HG03378 (cell line): ENCODE data around the gene PLD2.

ENCODE experiments used
- ATAC-seq: cut with Tn5 transposase; IDR thresholded peaks from one replicate; pipeline ENCODE4 v1.9.1; 2021; ENCODE audit warnings: mild to moderate bottlenecking, moderate library complexity; ENCODE audit not compliant: unreplicated experiment

PLD2 gene

GRCh38 chr17:4806777-4807604 is at the start of gene PLD2:
Gene PLD2 (plus strand): TSS chr17:4807152. CDS start chr17:4807773, 621 bp downstream.
- ATAC-seq = no peak

GRCh38 chr17:4759776-4760236 is 47.1 kb upstream of the PLD2 start:
- ATAC-seq = no peak

- no peak for ATAC-seq
These were observed 42.4 kb upstream of the PLD2 start for GRCh38 chr17:4764595-4764994.

- no peak for ATAC-seq
These were observed 40.8 kb upstream of the PLD2 start for GRCh38 chr17:4766201-4766600.

- ATAC-seq = no peak
These were observed 40.2 kb upstream of the PLD2 start for GRCh38 chr17:4766723-4767122.

GRCh38 chr17:4768298-4768697 is 38.7 kb upstream of the PLD2 start:
- no peak for ATAC-seq

- no peak for ATAC-seq
These were observed 37.3 kb upstream of the PLD2 start for GRCh38 chr17:4769628-4770027.

GRCh38 chr17:4771519-4772234 is 35.3 kb upstream of the PLD2 start, which contains the start of gene TM4SF5:
Gene TM4SF5 (plus strand): TSS chr17:4771886. CDS start chr17:4771923, 37 bp downstream.
- ATAC-seq = no peak

GRCh38 chr17:4772235-4772613 is 34.7 kb upstream of the PLD2 start:
- ATAC-seq = no peak

GRCh38 chr17:4777969-4778760 is 28.8 kb upstream of the PLD2 start:
- ATAC-seq = no peak

- ATAC-seq = no peak
These were observed 26.5 kb upstream of the PLD2 start for GRCh38 chr17:4780325-4780955.

GRCh38 chr17:4782652-4783051 is 24.3 kb upstream of the PLD2 start:
- no peak for ATAC-seq

GRCh38 chr17:4785311-4786105 is 21.4 kb upstream of the PLD2 start:
- ATAC-seq = no peak

- no peak for ATAC-seq
These were observed 20.8 kb upstream of the PLD2 start, which contains the start of gene VMO1 for GRCh38 chr17:4786106-4786511. Gene VMO1 (minus strand): TSS chr17:4786364. CDS start chr17:4786352, 12 bp downstream.

GRCh38 chr17:4786516-4786915 is 20.4 kb upstream of the PLD2 start:
- no peak for ATAC-seq

GRCh38 chr17:4788159-4788806 is 18.7 kb upstream of the PLD2 start:
- ATAC-seq = no peak

- no peak for ATAC-seq
These were observed 17.9 kb upstream of the PLD2 start, which contains the start of gene GLTPD2 for GRCh38 chr17:4788807-4789700. Gene GLTPD2 (plus strand): TSS chr17:4788964. CDS start chr17:4789012, 48 bp downstream.

GRCh38 chr17:4789701-4789950 is 17.3 kb upstream of the PLD2 start:
- no peak for ATAC-seq
